Kidney (tissue), 14 donors: ENCODE results near the gene TFPI. TPM values are rescaled to one million over a fixed set of nuclear protein-coding genes. Genes with fewer than 3 reads are reported as not detected.

ENCODE experiments used
- DNase-seq, 5 donors: peaks; one replicate each; pipeline ENCODE4 v3.0.0-alpha.2; 2013 to 2020
- FAIRE-seq: peaks from 2 replicates; lab custom pipeline; 2012; peaks lifted over from hg19 to GRCh38; lab: Jason Lieb, UNC
- H3K27ac ChIP-seq, 2 donors: one replicate each; pipeline ENCODE4 v1.7.0; 2013; ENCODE audit warnings: low read depth in 2 of 2, low read length in 2 of 2, inconsistent platforms in 1 of 2
- H3K27me3 ChIP-seq: one replicate; pipeline ENCODE4 v1.7.1; 2013; ENCODE audit warnings: low read length, inconsistent platforms; ENCODE audit not compliant: control insufficient read depth, insufficient read depth
- H3K36me3 ChIP-seq, 3 donors: one replicate each; pipeline versions ENCODE4 v1.7.0 to v1.7.1; 2013; ENCODE audit warnings: low read length in 3 of 3, control low read depth in 1 of 3, inconsistent platforms in 1 of 3; ENCODE audit not compliant: insufficient read depth in 3 of 3, control insufficient read depth in 2 of 3
- H3K4me1 ChIP-seq, 3 donors: one replicate each; pipeline versions ENCODE4 v1.7.0 to v1.7.1; 2013; ENCODE audit warnings: low read length in 3 of 3, inconsistent platforms in 1 of 3, low read depth in 1 of 3; ENCODE audit not compliant: control insufficient read depth in 2 of 3, insufficient read depth in 2 of 3
- H3K4me3 ChIP-seq, 3 donors: one replicate each; pipeline versions ENCODE4 v1.7.0 to v1.8.1; 2013; ENCODE audit warnings: low read length in 3 of 3, control low read depth in 1 of 3, inconsistent platforms in 1 of 3
- H3K9ac ChIP-seq, 3 donors: one replicate each; pipeline versions ENCODE4 v1.7.0 to v1.7.1; 2013; ENCODE audit warnings: low read length in 3 of 3, control low read depth in 1 of 3, inconsistent platforms in 1 of 3
- H3K9me3 ChIP-seq, 3 donors: one replicate each; pipeline versions ENCODE4 v1.7.0 to v1.7.1; 2013; ENCODE audit warnings: low read length in 3 of 3, control low read depth in 1 of 3, inconsistent platforms in 1 of 3; ENCODE audit not compliant: control insufficient read depth in 2 of 3, insufficient read depth in 1 of 3
- intact Hi-C: fragments of 100-400 bp; cut with DNase I; formaldehyde crosslinking; loops from one replicate; pipeline ENCODE4 v1.11.1; 2022
- polyA plus RNA-seq: library from polyadenylated mRNA; stranded (reverse); fragments of 350-450 nt; fragmentation: Illumina TruSeq; extraction: RNeasy Lipid Tissue Mini Kit (QIAGEN cat#74804); gene quantifications from one replicate; pipeline ENCODE4 v1.2.3, GENCODE V29; 2014; ENCODE audit warnings: low read depth, low replicate concordance; ENCODE audit not compliant: insufficient read depth
- total RNA-seq: library from RNA; stranded (reverse); fragmentation: NEBNext Ultra II Directional; extraction: Animal tissue kit (Norgen Biotek cat#: 25700); gene quantifications from one replicate; pipeline ENCODE4 v1.2.1, GENCODE V29; 2021
- TF ChIP-seq, protein P1 (sequence below): IDR thresholded peaks from 3 replicates; pipeline ENCODE4 v1.5.1; 2012; ENCODE audit warnings: mild to moderate bottlenecking, moderate library complexity, borderline replicate concordance; ENCODE audit not compliant: insufficient read depth; ENCODE audit errors: extremely low read depth
- donor health status: control.
- donor health status: control.
- donor health status: control.
- donor health status: control.
- donor health status: control.
- donor health status: DM: yes; HTN: yes; CAD: no.
- donor health status: Normal renal cell carcinoma (clear cell type).

The TFPI gene
- total and polyA plus RNA-seq, 2 donors from 2014 or later = 26.2 to 266 TPM

DNA sequence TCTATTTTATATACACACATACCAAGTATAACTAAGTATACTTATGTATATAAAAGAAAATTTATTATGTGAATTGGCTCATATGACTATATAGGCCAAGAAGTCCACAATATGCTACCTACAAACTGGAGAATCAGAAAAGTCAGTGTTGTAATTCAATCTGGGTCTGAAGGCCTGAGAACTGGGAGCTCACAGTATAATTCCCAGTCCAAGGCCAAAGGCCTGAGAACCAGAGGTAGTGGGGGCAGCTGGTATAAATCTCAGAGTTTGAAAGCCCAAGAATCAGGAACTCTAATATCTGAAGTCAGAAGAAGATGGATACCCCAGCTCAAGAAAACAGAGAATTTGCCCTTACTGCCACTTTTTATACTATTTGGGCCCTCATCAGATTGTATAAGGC lies 38.9 kb upstream of the TFPI start:
- Histone ChIP-seq H3K9ac (no peak overlapping the region), H3K27ac (no peak overlapping the region), H3K36me3 (no peaks in the 10 kb centered on the region), H3K4me3 (no peak overlapping the region), H3K4me1 (no peaks in the 10 kb centered on the region), H3K27me3 (no peaks in the 10 kb centered on the region), H3K9me3 (no peaks in the 10 kb centered on the region)
- TF ChIP-seq, protein P1, sequence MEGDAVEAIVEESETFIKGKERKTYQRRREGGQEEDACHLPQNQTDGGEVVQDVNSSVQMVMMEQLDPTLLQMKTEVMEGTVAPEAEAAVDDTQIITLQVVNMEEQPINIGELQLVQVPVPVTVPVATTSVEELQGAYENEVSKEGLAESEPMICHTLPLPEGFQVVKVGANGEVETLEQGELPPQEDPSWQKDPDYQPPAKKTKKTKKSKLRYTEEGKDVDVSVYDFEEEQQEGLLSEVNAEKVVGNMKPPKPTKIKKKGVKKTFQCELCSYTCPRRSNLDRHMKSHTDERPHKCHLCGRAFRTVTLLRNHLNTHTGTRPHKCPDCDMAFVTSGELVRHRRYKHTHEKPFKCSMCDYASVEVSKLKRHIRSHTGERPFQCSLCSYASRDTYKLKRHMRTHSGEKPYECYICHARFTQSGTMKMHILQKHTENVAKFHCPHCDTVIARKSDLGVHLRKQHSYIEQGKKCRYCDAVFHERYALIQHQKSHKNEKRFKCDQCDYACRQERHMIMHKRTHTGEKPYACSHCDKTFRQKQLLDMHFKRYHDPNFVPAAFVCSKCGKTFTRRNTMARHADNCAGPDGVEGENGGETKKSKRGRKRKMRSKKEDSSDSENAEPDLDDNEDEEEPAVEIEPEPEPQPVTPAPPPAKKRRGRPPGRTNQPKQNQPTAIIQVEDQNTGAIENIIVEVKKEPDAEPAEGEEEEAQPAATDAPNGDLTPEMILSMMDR = no peak
- no peak for FAIRE-seq
- no peak for DNase-seq
- intact Hi-C loops = no loop called here

DNA sequence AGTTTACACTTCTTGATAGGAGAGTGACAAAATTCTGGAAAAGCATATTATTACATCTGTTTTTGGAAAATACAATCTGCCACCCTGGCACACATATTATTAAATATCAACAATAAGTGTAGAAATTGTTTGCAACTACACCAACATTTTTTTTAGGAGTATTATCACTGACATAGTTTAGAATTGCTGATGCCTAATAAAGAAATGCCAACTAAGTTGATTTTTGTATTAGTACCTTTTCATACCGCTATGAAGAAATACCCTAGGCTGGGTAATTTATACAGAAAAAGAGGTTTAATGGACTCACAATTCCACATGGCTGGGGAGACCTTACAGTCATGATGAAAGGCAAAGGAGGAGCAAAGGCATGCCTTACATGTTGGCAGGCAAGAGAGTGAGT lies 35.9 kb upstream of the TFPI start:
- TF ChIP-seq, protein P1 = no peak
- H3K27me3 ChIP-seq = no peaks in the 10 kb centered on the region
- H3K27ac ChIP-seq = no peak overlapping the region
- H3K36me3 ChIP-seq = no peaks in the 10 kb centered on the region
- H3K9me3 ChIP-seq = no peaks in the 10 kb centered on the region
- no peak overlapping the region for H3K4me3 ChIP-seq
- intact Hi-C loops = no loop called here
- DNase-seq = no peak
- no peak for FAIRE-seq
- H3K4me1 ChIP-seq = no peaks in the 10 kb centered on the region
- no peak overlapping the region for H3K9ac ChIP-seq

DNA sequence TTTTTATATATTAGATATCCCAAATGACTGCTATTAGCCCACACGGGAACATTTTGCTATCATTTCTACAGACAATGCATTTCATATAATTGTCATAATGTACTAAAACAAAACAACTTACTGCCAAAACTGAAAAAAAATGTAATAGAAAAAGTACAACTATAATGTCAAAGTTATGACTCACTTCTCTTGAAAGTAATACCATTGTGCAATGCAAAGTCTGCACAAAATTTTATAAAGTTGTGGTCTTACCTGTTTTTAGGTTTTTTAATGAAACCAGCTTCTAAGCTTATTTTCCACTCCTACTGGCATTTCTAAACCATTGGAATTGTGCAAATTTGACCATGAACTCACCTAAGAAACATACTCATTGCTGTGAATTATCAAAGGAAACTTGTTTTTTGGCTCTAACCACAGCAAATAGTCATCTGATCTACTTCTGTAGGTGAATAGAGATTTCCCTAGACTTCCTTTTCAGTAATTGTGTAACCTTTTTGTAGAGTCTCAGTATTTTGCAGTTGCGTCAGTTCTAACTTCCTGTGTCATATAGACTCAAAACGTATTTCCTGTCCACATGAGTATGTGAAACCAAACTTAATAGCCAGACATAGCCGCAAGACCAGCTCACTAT lies 31.9 kb upstream of the TFPI start:
- no peak overlapping the region for H3K9ac ChIP-seq
- DNase-seq (no peak), FAIRE-seq (no peak)
- no peaks in the 10 kb centered on the region for H3K9me3 ChIP-seq
- no peaks in the 10 kb centered on the region for H3K4me1 ChIP-seq
- no peaks in the 10 kb centered on the region for H3K36me3 ChIP-seq
- TF ChIP-seq, protein P1 = no peak
- H3K27ac ChIP-seq = no peak overlapping the region
- intact Hi-C loops = no loop called here
- no peaks in the 10 kb centered on the region for H3K27me3 ChIP-seq
- no peak overlapping the region for H3K4me3 ChIP-seq
